Keratinocyte (primary cell): ENCODE measurements around the gene CD1E. TPM values are rescaled to one million over a fixed set of nuclear protein-coding genes. Genes with fewer than 3 reads are reported as not detected.

ENCODE experiments used
- DNase-seq: peaks from one replicate; pipeline ENCODE4 v3.0.0-alpha.2; 2011; ENCODE audit warnings: low read depth, missing footprints, low spot score
- FAIRE-seq: peaks from 2 replicates; lab custom pipeline; 2011; peaks lifted over from hg19 to GRCh38; lab: Jason Lieb, UNC
- H2AFZ ChIP-seq: 2 replicates; pipeline ENCODE4 v1.6.0; 2012; ENCODE audit warnings: low read length, control low read depth, inconsistent platforms; ENCODE audit not compliant: control insufficient read depth
- H3K27ac ChIP-seq: 2 replicates; pipeline ENCODE4 v1.5.1; 2011; ENCODE audit warnings: low read length; ENCODE audit not compliant: control insufficient read depth, insufficient read depth
- H3K27me3 ChIP-seq: 3 replicates; pipeline ENCODE4 v1.6.0; 2011; ENCODE audit warnings: low read length; ENCODE audit not compliant: control insufficient read depth, insufficient read depth; ENCODE audit errors: extremely low read depth
- H3K36me3 ChIP-seq, 2 experiments: 2 replicates in 1 of 2; 3 replicates in 1 of 2; pipeline ENCODE4 v1.5.1; 2011; ENCODE audit warnings: low read length in 2 of 2, mild to moderate bottlenecking in 1 of 2; ENCODE audit not compliant: control insufficient read depth in 2 of 2, insufficient read depth in 2 of 2; ENCODE audit errors: extremely low read depth in 1 of 2
- H3K4me1 ChIP-seq: 3 replicates; pipeline ENCODE4 v1.5.1; 2011; ENCODE audit warnings: low read length; ENCODE audit not compliant: control insufficient read depth, insufficient read depth; ENCODE audit errors: extremely low read depth
- H3K4me2 ChIP-seq: 3 replicates; pipeline ENCODE4 v1.6.0; 2011; ENCODE audit warnings: low read depth, low read length; ENCODE audit not compliant: control insufficient read depth, insufficient read depth; ENCODE audit errors: extremely low read depth
- H3K4me3 ChIP-seq, 3 experiments: fragments of 200-600 bp in 1 of 3; sonication (generic) in 1 of 3; 2 replicates in 2 of 3; 3 replicates in 1 of 3; pipeline ENCODE4 v1.5.1; 2011 to 2016; ENCODE audit warnings: low read length in 3 of 3, mild to moderate bottlenecking in 3 of 3, control low read depth in 2 of 3, inconsistent platforms in 1 of 3, low read depth in 1 of 3, mixed read lengths in 1 of 3, mixed run types in 1 of 3, moderate library complexity in 1 of 3; ENCODE audit not compliant: control insufficient read depth in 2 of 3, insufficient read depth in 2 of 3; ENCODE audit errors: extremely low read depth in 1 of 3
- H3K79me2 ChIP-seq: 2 replicates; pipeline ENCODE4 v1.6.0; 2012; ENCODE audit warnings: low read length; ENCODE audit not compliant: control insufficient read depth, insufficient read depth
- H3K9ac ChIP-seq: 3 replicates; pipeline ENCODE4 v1.6.0; 2011; ENCODE audit warnings: low read length; ENCODE audit not compliant: control insufficient read depth, insufficient read depth; ENCODE audit errors: extremely low read depth
- H3K9me1 ChIP-seq: 3 replicates; pipeline ENCODE4 v1.6.0; 2011; ENCODE audit warnings: low read length; ENCODE audit not compliant: control insufficient read depth, insufficient read depth; ENCODE audit errors: extremely low read depth
- H3K9me3 ChIP-seq: 2 replicates; pipeline ENCODE4 v1.5.1; 2012; ENCODE audit warnings: low read depth, low read length; ENCODE audit not compliant: control insufficient read depth
- H4K20me1 ChIP-seq: 3 replicates; pipeline ENCODE4 v1.6.0; 2011; ENCODE audit warnings: low read length; ENCODE audit not compliant: control insufficient read depth, insufficient read depth; ENCODE audit errors: extremely low read depth
- CTCF ChIP-seq, 3 experiments: IDR thresholded peaks in 1 of 3; conservative IDR thresholded peaks in 1 of 3; optimal IDR thresholded peaks in 1 of 3; 2 replicates in 2 of 3; 3 replicates in 1 of 3; pipeline versions ENCODE3 to v1.5.1; 2011; ENCODE audit warnings: low read length in 3 of 3, mild to moderate bottlenecking in 3 of 3, moderate library complexity in 2 of 3, control low read depth in 1 of 3, inconsistent platforms in 1 of 3; ENCODE audit not compliant: insufficient read depth in 2 of 3; ENCODE audit errors: extremely low read depth in 1 of 3
- EZH2 ChIP-seq: IDR thresholded peaks from one replicate; pipeline ENCODE4 v1.6.1; 2012; ENCODE audit warnings: inconsistent platforms, mild to moderate bottlenecking, low read length, moderate library complexity
- dilution Hi-C: fragments of 300-500 bp; cut with MboI; formaldehyde crosslinking; loops from one replicate; pipeline ENCODE4 v1.7.0; 2020; ENCODE audit warnings: low sequenced_read_pairs; ENCODE audit not compliant: extremely low pct_ligation_motif_present
- polyA plus RNA-seq, 5 experiments: library from polyadenylated mRNA; depleted of rRNA in 3 of 5; stranded (reverse) in 3 of 5; stranded (forward) in 1 of 5; unstranded in 1 of 5; fragments of >200 nt; gene quantifications; 1 replicate in 1 of 5; 2 replicates in 3 of 5; 3 replicates in 1 of 5; pipeline versions ENCODE4 v1.2.1 to v1.2.3, GENCODE V29; 2011 to 2012; ENCODE audit warnings: missing spikeins in 2 of 5, low read depth in 1 of 5, low replicate concordance in 1 of 5

The CD1E gene
- polyA plus RNA-seq, 1 donor (not counting 4 experiments of a cell fraction or from before 2014, with no cell fraction given): not detected

DNA sequence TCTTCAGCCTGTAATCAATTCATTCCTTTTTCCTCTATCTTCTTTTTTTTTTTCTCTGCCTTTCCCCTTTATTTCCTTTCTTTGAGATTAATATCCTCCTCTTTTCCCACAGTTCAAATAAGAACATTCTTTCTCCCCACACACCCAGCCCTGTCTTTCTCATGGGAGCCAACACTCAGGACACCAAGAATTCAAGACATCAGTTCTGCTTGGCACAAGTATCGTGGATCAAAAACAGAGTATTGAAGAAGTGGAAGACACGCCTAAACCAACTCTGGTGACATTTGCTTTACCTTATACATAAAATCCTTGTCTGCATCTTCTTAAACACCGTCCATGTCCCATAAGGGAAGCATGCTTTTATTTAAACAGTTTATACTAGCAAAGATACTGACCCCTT lies 2.9 kb downstream of the CD1E start:
- no peak overlapping the region for H2AFZ ChIP-seq
- DNase-seq: no peak
- no peaks in the 10 kb centered on the region for H3K9me1 ChIP-seq
- no peaks in the 10 kb centered on the region for H3K27me3 ChIP-seq
- H4K20me1 ChIP-seq: no peaks in the 10 kb centered on the region
- dilution Hi-C loops: no loop called here
- TF ChIP-seq EZH2 (no peak), CTCF (optimal IDR thresholded peaks at IDR 0.05 in 1 of 3, IDR thresholded peaks at IDR 0.05 in 1 of 3, conservative IDR thresholded peaks at IDR 0.05 in 1 of 3; ENCODE audit: extremely low read depth in 1 of 3, insufficient read depth in 2 of 3, low read length in 3 of 3) (no peak)
- no peaks in the 10 kb centered on the region for H3K9me3 ChIP-seq
- no peak overlapping the region for H3K4me3 ChIP-seq
- no peak for FAIRE-seq
- H3K4me2 ChIP-seq: no peak overlapping the region
- H3K4me1 ChIP-seq: no peaks in the 10 kb centered on the region
- no peak overlapping the region for H3K27ac ChIP-seq
- no peaks in the 10 kb centered on the region for H3K79me2 ChIP-seq
- no peak overlapping the region for H3K9ac ChIP-seq
- no peaks in the 10 kb centered on the region for H3K36me3 ChIP-seq

DNA sequence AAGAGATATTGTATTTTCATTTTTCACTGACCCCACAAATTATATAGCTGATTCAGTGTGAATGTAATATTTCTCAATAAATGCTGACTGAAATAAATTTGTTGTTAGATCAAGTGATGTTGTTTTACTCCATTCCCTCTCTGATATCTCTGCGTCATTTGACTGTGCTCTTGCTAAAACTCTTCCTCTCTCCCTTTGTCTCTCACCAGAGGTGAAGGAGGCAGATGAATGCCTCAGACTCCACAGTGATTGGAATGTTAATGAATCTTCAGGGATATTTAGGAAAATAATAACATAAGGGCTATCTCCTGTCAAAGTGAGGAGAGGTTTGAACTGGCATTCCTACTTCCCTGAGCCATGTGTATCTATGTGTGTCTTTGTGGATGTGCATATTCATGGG lies 3.7 kb downstream of the CD1E start:
- H2AFZ ChIP-seq: no peak overlapping the region
- no peak for DNase-seq
- dilution Hi-C loops: no loop called here
- H3K4me3 ChIP-seq: no peak overlapping the region
- no peaks in the 10 kb centered on the region for H3K9me3 ChIP-seq
- no peak for TF ChIP-seq CTCF (optimal IDR thresholded peaks at IDR 0.05 in 1 of 3, IDR thresholded peaks at IDR 0.05 in 1 of 3, conservative IDR thresholded peaks at IDR 0.05 in 1 of 3; ENCODE audit: extremely low read depth in 1 of 3, insufficient read depth in 2 of 3, low read length in 3 of 3)
- H3K27ac ChIP-seq: no peak overlapping the region
- H3K27me3 ChIP-seq: no peaks in the 10 kb centered on the region
- no peaks in the 10 kb centered on the region for H3K79me2 ChIP-seq
- no peaks in the 10 kb centered on the region for H3K4me1 ChIP-seq
- no peak overlapping the region for H3K9ac ChIP-seq
- FAIRE-seq: no peak
- H4K20me1 ChIP-seq: no peaks in the 10 kb centered on the region
- H3K4me2 ChIP-seq: no peak overlapping the region
- H3K9me1 ChIP-seq: no peaks in the 10 kb centered on the region
- H3K36me3 ChIP-seq: no peaks in the 10 kb centered on the region
